ENCODE data around the gene ATP5IF1.

The ATP5IF1 gene

GRCh38 chr1:28267633-28268032 is 31.7 kb downstream of the ATP5IF1 start:
- DNase-seq = no peak

- no peak for DNase-seq
Observed at GRCh38 chr1:28269529-28269928, 33.6 kb downstream of the ATP5IF1 start.

- DNase-seq = no peak
Observed at GRCh38 chr1:28272215-28272852, 36.4 kb downstream of the ATP5IF1 start.

GRCh38 chr1:28273216-28273860 is 37.4 kb downstream of the ATP5IF1 start:
- DNase-seq = no peak

GRCh38 chr1:28278763-28279162 is 42.8 kb downstream of the ATP5IF1 start:
- DNase-seq = no peak

- no peak for DNase-seq
Observed at GRCh38 chr1:28279721-28280120, 43.8 kb downstream of the ATP5IF1 start.

- DNase-seq = no peak
Observed at GRCh38 chr1:28280501-28280900, 44.6 kb downstream of the ATP5IF1 start.

- no peak for DNase-seq
Observed at GRCh38 chr1:28280977-28281381, 45.1 kb downstream of the ATP5IF1 start.

- DNase-seq = no peak
Observed at GRCh38 chr1:28281608-28282425, 45.9 kb downstream of the ATP5IF1 start.

- DNase-seq = no peak
Observed at GRCh38 chr1:28282426-28283407, 46.8 kb downstream of the ATP5IF1 start.

GRCh38 chr1:28286111-28286510 is 50.2 kb downstream of the ATP5IF1 start:
- peak; percentile 5 for DNase-seq

Data from DMS 273 treated with DMSO at 0.1 percent for 48 hours (cell line).